GM18873 (cell line): Measurements from ENCODE around the gene GFAP.

Experiments
- ATAC-seq: cut with Tn5 transposase; IDR thresholded peaks from one replicate; pipeline ENCODE4 v1.9.1; 2021; ENCODE audit warnings: mild to moderate bottlenecking, moderate library complexity, moderate number of reproducible peaks; ENCODE audit not compliant: unreplicated experiment, low FRiP score

GFAP gene

GRCh38 chr17:44867841-44868240 lies 47.5 kb downstream of the GFAP start:
- ATAC-seq = no peak

GRCh38 chr17:44865931-44866330 lies 49.4 kb downstream of the GFAP start:
- no peak for ATAC-seq

- ATAC-seq = no peak
Observed at GRCh38 chr17:44865231-44865660, 50.1 kb downstream of the GFAP start.

GRCh38 chr17:44864831-44865230 lies 50.5 kb downstream of the GFAP start:
- ATAC-seq = no peak

- ATAC-seq = no peak
Observed at GRCh38 chr17:44863061-44863918, 52.0 kb downstream of the GFAP start.

GRCh38 chr17:44862278-44862914 lies 52.9 kb downstream of the GFAP start:
- ATAC-seq = no peak

- no peak for ATAC-seq
Observed at GRCh38 chr17:44859701-44860100, 55.6 kb downstream of the GFAP start.

GRCh38 chr17:44854192-44854591 lies 61.1 kb downstream of the GFAP start:
- no peak for ATAC-seq
